CD4-positive, alpha-beta T cell treated with Interleukin-15 for 1 hour (primary cell): ENCODE measurements around the gene PPME1.

Source experiments
- DNase-seq: peaks from one replicate; pipeline ENCODE4 v3.0.0-alpha.2; 2020

The PPME1 gene

GRCh38 chr11:74283580-74284180, 112.6 kb downstream of the PPME1 start:
- no peak for DNase-seq

- DNase-seq, result no peak
Measured at GRCh38 chr11:74284466-74284865, 113.4 kb downstream of the PPME1 start.

- DNase-seq, result no peak
Measured at GRCh38 chr11:74288161-74288560, 117.1 kb downstream of the PPME1 start.

GRCh38 chr11:74288911-74289310, 117.8 kb downstream of the PPME1 start:
- DNase-seq, result no peak

GRCh38 chr11:74297484-74297883, 126.4 kb downstream of the PPME1 start:
- no peak for DNase-seq

- DNase-seq, result no peak
Measured at GRCh38 chr11:74299015-74299414, 127.9 kb downstream of the PPME1 start.
